Melanocyte of skin (primary cell): Measurements from ENCODE around the gene MBD3L2. TPM values are rescaled to one million over a fixed set of nuclear protein-coding genes. Genes with fewer than 3 reads are reported as not detected.

Source experiments
- total RNA-seq, 2 donors: library from RNA; depleted of rRNA; stranded (reverse); fragments of >200 nt; gene quantifications; 2 replicates each; pipeline ENCODE4 v1.2.3, GENCODE V29; 2012

The MBD3L2 gene
- not detected for total RNA-seq

GRCh38 chr19:7049021-7049420 lies at the start of gene MBD3L2:
Gene MBD3L2, plus strand, starts transcription at chr19:7049321. Its CDS starts 53 bp downstream, at chr19:7049374.

GRCh38 chr19:7021331-7021730 lies 27.8 kb upstream of the MBD3L2 start, which contains the start of gene MBD3L2B:
Gene MBD3L2B, minus strand, starts transcription at chr19:7021431. Its CDS starts 34 bp downstream, at chr19:7021397.

GRCh38 chr19:7030278-7030677 lies 18.8 kb upstream of the MBD3L2 start, which contains the start of gene MBD3L5:
Gene MBD3L5, plus strand, starts transcription at chr19:7030578. Its CDS starts 34 bp downstream, at chr19:7030612.

GRCh38 chr19:7040079-7040478 lies 9.0 kb upstream of the MBD3L2 start, which contains the start of gene MBD3L4:
Gene MBD3L4, minus strand, starts transcription at chr19:7040179. Its CDS starts 35 bp downstream, at chr19:7040144.

GRCh38 chr19:7058576-7058975 lies 9.5 kb downstream of the MBD3L2 start, which contains the start of gene MBD3L3:
Gene MBD3L3, minus strand, starts transcription at chr19:7058676. Its CDS starts 71 bp downstream, at chr19:7058605.

GRCh38 chr19:7069042-7069903 lies 20.2 kb downstream of the MBD3L2 start, which contains the start of gene ZNF557:
Gene ZNF557, plus strand, starts transcription at chr19:7069703. Its CDS starts 5,372 bp downstream, at chr19:7075075.

Other genes starting within 250 kb of the MBD3L2 start
- gene ADGRE1, start 161.7 kb upstream of the MBD3L2 start, total RNA-seq = under 1 TPM in 1 of 2 donors, not detected in 1; under 0.01 TPM
- not detected for gene MBD3L2B, start 27.9 kb upstream of the MBD3L2 start, total RNA-seq
- gene MBD3L5, start 18.7 kb upstream of the MBD3L2 start, total RNA-seq = not detected
- not detected for gene MBD3L4, start 9.1 kb upstream of the MBD3L2 start, total RNA-seq
- not detected for gene MBD3L3, start 9.4 kb downstream of the MBD3L2 start, total RNA-seq
- gene ZNF557, start 20.4 kb downstream of the MBD3L2 start, total RNA-seq = 10 to 100 TPM; 14.3 to 16.2 TPM
- gene INSR, start 245.1 kb downstream of the MBD3L2 start, total RNA-seq = 10 to 100 TPM in 1 of 2 donors, 1 to 10 TPM in 1; 6.7 to 11.4 TPM